Measurements from ENCODE around the gene PPP6R1. TPM values are rescaled to one million over a fixed set of nuclear protein-coding genes. Genes with fewer than 3 reads are reported as not detected.

The PPP6R1 gene
- total RNA-seq, 2 donors from 2014 or later, result 74.8 to 79.9 TPM

- Mint-ChIP-seq H3K27me3 (ENCODE audit: insufficient read depth) (peaks cover 32% of the 10 kb centered on the region), H3K36me3 (ENCODE audit: low read depth) (no peaks in the 10 kb centered on the region), H3K9me3 (no peaks in the 10 kb centered on the region), H3K4me3 (no peak overlapping the region), H3K4me1 (no peaks in the 10 kb centered on the region), H3K27ac (no peak overlapping the region)
- Histone ChIP-seq H3K4me1 (ENCODE audit: control insufficient read depth, insufficient read depth, low read length) (no peaks in the 10 kb centered on the region), H3K9me3 (ENCODE audit: control insufficient read depth, low read length) (no peaks in the 10 kb centered on the region), H3K9ac (ENCODE audit: extremely low read depth, low read length, poor library complexity, severe bottlenecking) (no peak overlapping the region), H3K36me3 (ENCODE audit: control insufficient read depth, insufficient read depth, low read length) (no peaks in the 10 kb centered on the region), H3K4me3 (ENCODE audit: low read length) (no peak overlapping the region), H3K27ac (ENCODE audit: low read depth, low read length) (no peak overlapping the region), H3K27me3 (ENCODE audit: control insufficient read depth, insufficient read depth, low read length, poor library complexity, severe bottlenecking) (no peaks in the 10 kb centered on the region)
- TF ChIP-seq CTCF (conservative IDR thresholded peaks at IDR 0.05), result no peak
- WGBS, 2 experiments (ENCODE audit: insufficient coverage in 1 of 2, insufficient read length in 1 of 2), result 74 to 80% methylated on average over 3 to 4 of the region's 4 CpGs
- DNase-seq, result no peak
Measured at GRCh38 chr19:55197528-55197927, 61.3 kb downstream of the PPP6R1 start.

- H3K4me3 ChIP-seq (ENCODE audit: low read length), result no peak overlapping the region
- no peaks in the 10 kb centered on the region for H3K27me3 ChIP-seq (ENCODE audit: control insufficient read depth, insufficient read depth, low read length, poor library complexity, severe bottlenecking)
- no peak for DNase-seq
- H3K4me1 ChIP-seq (ENCODE audit: control insufficient read depth, insufficient read depth, low read length), result no peaks in the 10 kb centered on the region
- 91% methylated on average over 7 to 10 of the region's 10 CpGs for WGBS, 2 experiments (ENCODE audit: insufficient coverage in 1 of 2, insufficient read length in 1 of 2)
- H3K36me3 ChIP-seq (ENCODE audit: control insufficient read depth, insufficient read depth, low read length), result no peaks in the 10 kb centered on the region
- no peak overlapping the region for H3K9ac ChIP-seq (ENCODE audit: extremely low read depth, low read length, poor library complexity, severe bottlenecking)
- H3K9me3 ChIP-seq (ENCODE audit: control insufficient read depth, low read length), result no peaks in the 10 kb centered on the region
- no peak overlapping the region for H3K27ac ChIP-seq (ENCODE audit: low read depth, low read length)
- TF ChIP-seq CTCF (conservative IDR thresholded peaks at IDR 0.05), result no peak
- H3K27me3 Mint-ChIP-seq (ENCODE audit: insufficient read depth), result peaks cover 28% of the 10 kb centered on the region
- no peak overlapping the region for H3K4me3 Mint-ChIP-seq
- no peaks in the 10 kb centered on the region for H3K36me3 Mint-ChIP-seq (ENCODE audit: low read depth)
- H3K4me1 Mint-ChIP-seq, result no peaks in the 10 kb centered on the region
- no peak overlapping the region for H3K27ac Mint-ChIP-seq
- H3K9me3 Mint-ChIP-seq, result no peaks in the 10 kb centered on the region
Measured at GRCh38 chr19:55196803-55197202, 62.0 kb downstream of the PPP6R1 start.

- Mint-ChIP-seq H3K9me3 (no peaks in the 10 kb centered on the region), H3K4me1 (no peaks in the 10 kb centered on the region), H3K4me3 (no peak overlapping the region), H3K27ac (no peak overlapping the region), H3K36me3 (ENCODE audit: low read depth) (no peaks in the 10 kb centered on the region), H3K27me3 (ENCODE audit: insufficient read depth) (peaks cover 21% of the 10 kb centered on the region)
- Histone ChIP-seq H3K27ac (ENCODE audit: low read depth, low read length) (no peak overlapping the region), H3K4me1 (ENCODE audit: control insufficient read depth, insufficient read depth, low read length) (no peaks in the 10 kb centered on the region), H3K36me3 (ENCODE audit: control insufficient read depth, insufficient read depth, low read length) (no peaks in the 10 kb centered on the region), H3K4me3 (ENCODE audit: low read length) (no peak overlapping the region), H3K27me3 (ENCODE audit: control insufficient read depth, insufficient read depth, low read length, poor library complexity, severe bottlenecking) (no peaks in the 10 kb centered on the region), H3K9me3 (ENCODE audit: control insufficient read depth, low read length) (no peaks in the 10 kb centered on the region), H3K9ac (ENCODE audit: extremely low read depth, low read length, poor library complexity, severe bottlenecking) (no peak overlapping the region)
- TF ChIP-seq CTCF (conservative IDR thresholded peaks at IDR 0.05), result no peak
- WGBS, 2 experiments (ENCODE audit: insufficient coverage in 1 of 2, insufficient read length in 1 of 2), result 90 to 91% methylated on average over 10 to 12 of the region's 12 CpGs
- DNase-seq, result no peak
Measured at GRCh38 chr19:55193481-55193880, 65.3 kb downstream of the PPP6R1 start.
